Activated T-helper 17 cell treated with anti-CD3 and anti-CD28 coated beads, Interleukin-2, amount 50 U/mL, for 72 hours (primary cell): Measurements from ENCODE around the gene HCN3. TPM values are rescaled to one million over a fixed set of nuclear protein-coding genes. Genes with fewer than 3 reads are reported as not detected.

ENCODE experiments used
- ATAC-seq: fragments of 150-1000 bp; cut with Tn5 transposase; replicated peaks from 2 replicates; pipeline ENCODE4 v1.10.0; 2021; ENCODE audit warnings: mild to moderate bottlenecking, moderate library complexity
- H3K27ac Mint-ChIP-seq: one replicate; pipeline ENCODE4 v1.8.0; 2022; ENCODE audit warnings: mixed read lengths
- H3K27me3 Mint-ChIP-seq: one replicate; pipeline ENCODE4 v1.8.0; 2022; ENCODE audit warnings: mixed read lengths
- H3K36me3 Mint-ChIP-seq: one replicate; pipeline ENCODE4 v1.8.0; 2022; ENCODE audit warnings: low read depth, mild to moderate bottlenecking, mixed read lengths
- H3K4me1 Mint-ChIP-seq: one replicate; pipeline ENCODE4 v1.8.0; 2022; ENCODE audit warnings: mixed read lengths
- H3K4me3 Mint-ChIP-seq: one replicate; pipeline ENCODE4 v1.8.0; 2022; ENCODE audit warnings: mild to moderate bottlenecking, mixed read lengths
- H3K9me3 Mint-ChIP-seq: one replicate; pipeline ENCODE4 v1.8.0; 2022; ENCODE audit warnings: mixed read lengths
- total RNA-seq, 2 donors: library from RNA; stranded (reverse); gene quantifications; one replicate each; pipeline ENCODE4 v1.2.3, GENCODE V29; 2022

HCN3 gene
- total RNA-seq, 2 donors from 2014 or later, result 4.1 to 6.0 TPM

- Mint-ChIP-seq H3K36me3 (peaks cover 99% of the 10 kb centered on the region), H3K27ac (peak within 1 kb of the TSS; percentile 95), H3K4me1 (peaks cover 19% of the 10 kb centered on the region), H3K4me3 (peak within 1 kb of the TSS; percentile 96), H3K9me3 (no peaks in the 10 kb centered on the region), H3K27me3 (no peaks in the 10 kb centered on the region)
- ATAC-seq, result peak; percentile 97
These were observed 15.2 kb upstream of the HCN3 start, which contains the start of gene SCAMP3 for GRCh38 chr1:155261852-155262673. Gene SCAMP3 (minus strand): TSS chr1:155262360. CDS start chr1:155262151, 209 bp downstream.

- peaks cover 99% of the 10 kb centered on the region for H3K36me3 Mint-ChIP-seq
- no peak for ATAC-seq
- peaks cover 18% of the 10 kb centered on the region for H3K4me1 Mint-ChIP-seq
- no peaks in the 10 kb centered on the region for H3K9me3 Mint-ChIP-seq
- no peaks in the 10 kb centered on the region for H3K27me3 Mint-ChIP-seq
- peak overlapping the region; percentile 95 for H3K27ac Mint-ChIP-seq
- H3K4me3 Mint-ChIP-seq, result peak overlapping the region; percentile 96
These were observed 14.2 kb upstream of the HCN3 start for GRCh38 chr1:155263067-155263466.

- no peaks in the 10 kb centered on the region for H3K9me3 Mint-ChIP-seq
- no peaks in the 10 kb centered on the region for H3K27me3 Mint-ChIP-seq
- no peak overlapping the region for H3K4me3 Mint-ChIP-seq
- H3K27ac Mint-ChIP-seq, result peak overlapping the region; percentile 13
- no peak for ATAC-seq
- peaks cover 100% of the 10 kb centered on the region for H3K36me3 Mint-ChIP-seq
- H3K4me1 Mint-ChIP-seq, result peaks cover 7% of the 10 kb centered on the region
These were observed 10.7 kb upstream of the HCN3 start for GRCh38 chr1:155266553-155266952.

- Mint-ChIP-seq H3K36me3 (peaks cover 100% of the 10 kb centered on the region), H3K27me3 (no peaks in the 10 kb centered on the region), H3K9me3 (no peaks in the 10 kb centered on the region), H3K27ac (peak overlapping the region; percentile 12), H3K4me1 (peaks cover 11% of the 10 kb centered on the region), H3K4me3 (no peak overlapping the region)
- ATAC-seq, result no peak
These were observed 9.9 kb upstream of the HCN3 start for GRCh38 chr1:155267373-155267772.

GRCh38 chr1:155268630-155269029 lies 8.6 kb upstream of the HCN3 start:
- no peaks in the 10 kb centered on the region for H3K9me3 Mint-ChIP-seq
- H3K27ac Mint-ChIP-seq, result no peak overlapping the region
- no peak for ATAC-seq

GRCh38 chr1:155269381-155269780 lies 7.9 kb upstream of the HCN3 start:
- Mint-ChIP-seq H3K27me3 (no peaks in the 10 kb centered on the region), H3K36me3 (peaks cover 93% of the 10 kb centered on the region), H3K4me3 (no peak overlapping the region), H3K27ac (no peak overlapping the region), H3K4me1 (peaks cover 14% of the 10 kb centered on the region), H3K9me3 (no peaks in the 10 kb centered on the region)
- ATAC-seq, result no peak

More at GRCh38 chr1:155268630-155269029, 8.6 kb upstream of the HCN3 start:
- Mint-ChIP-seq H3K4me1 (peaks cover 14% of the 10 kb centered on the region), H3K27me3 (no peaks in the 10 kb centered on the region), H3K36me3 (peaks cover 100% of the 10 kb centered on the region), H3K4me3 (no peak overlapping the region)

GRCh38 chr1:155272466-155273342 lies 4.6 kb upstream of the HCN3 start:
- Mint-ChIP-seq H3K9me3 (no peaks in the 10 kb centered on the region), H3K27ac (peak overlapping the region; percentile 88), H3K36me3 (peaks cover 60% of the 10 kb centered on the region), H3K27me3 (no peaks in the 10 kb centered on the region), H3K4me3 (peak overlapping the region; percentile 91), H3K4me1 (peaks cover 20% of the 10 kb centered on the region)
- peak; percentile 54 for ATAC-seq

GRCh38 chr1:155273343-155274245 lies 3.7 kb upstream of the HCN3 start, which contains the start of gene CLK2:
Gene CLK2 (minus strand): TSS chr1:155273504. CDS start chr1:155270977, 2,527 bp downstream.
- Mint-ChIP-seq H3K27me3 (no peaks in the 10 kb centered on the region), H3K4me1 (peaks cover 22% of the 10 kb centered on the region), H3K36me3 (peaks cover 51% of the 10 kb centered on the region), H3K4me3 (peak within 1 kb of the TSS; percentile 91), H3K9me3 (no peaks in the 10 kb centered on the region), H3K27ac (peak within 1 kb of the TSS; percentile 88)
- peak; percentile 91 for ATAC-seq

- no peak overlapping the region for H3K27ac Mint-ChIP-seq
- H3K9me3 Mint-ChIP-seq, result no peaks in the 10 kb centered on the region
- no peaks in the 10 kb centered on the region for H3K27me3 Mint-ChIP-seq
- peak; percentile 12 for ATAC-seq
- peaks cover 6% of the 10 kb centered on the region for H3K36me3 Mint-ChIP-seq
- peaks cover 21% of the 10 kb centered on the region for H3K4me1 Mint-ChIP-seq
- peak overlapping the region; percentile 75 for H3K4me3 Mint-ChIP-seq
These were observed 832 bp downstream of the HCN3 start for GRCh38 chr1:155277902-155278688.

- Mint-ChIP-seq H3K27me3 (no peaks in the 10 kb centered on the region), H3K4me1 (peaks cover 21% of the 10 kb centered on the region), H3K27ac (no peak overlapping the region), H3K9me3 (no peaks in the 10 kb centered on the region), H3K36me3 (no peaks in the 10 kb centered on the region), H3K4me3 (peak overlapping the region; percentile 75)
- ATAC-seq, result no peak
These were observed 1.5 kb downstream of the HCN3 start for GRCh38 chr1:155278689-155279160.

GRCh38 chr1:155279268-155279667 lies 2.0 kb downstream of the HCN3 start:
- Mint-ChIP-seq H3K36me3 (no peaks in the 10 kb centered on the region), H3K9me3 (no peaks in the 10 kb centered on the region), H3K4me3 (peak overlapping the region; percentile 75), H3K4me1 (peaks cover 21% of the 10 kb centered on the region), H3K27me3 (no peaks in the 10 kb centered on the region), H3K27ac (no peak overlapping the region)
- ATAC-seq, result no peak

GRCh38 chr1:155282488-155283091 lies 5.3 kb downstream of the HCN3 start:
- Mint-ChIP-seq H3K27me3 (no peaks in the 10 kb centered on the region), H3K36me3 (no peaks in the 10 kb centered on the region), H3K4me3 (no peak overlapping the region), H3K4me1 (peaks cover 11% of the 10 kb centered on the region), H3K9me3 (no peaks in the 10 kb centered on the region), H3K27ac (no peak overlapping the region)
- ATAC-seq, result no peak

- H3K4me3 Mint-ChIP-seq, result no peak overlapping the region
- no peaks in the 10 kb centered on the region for H3K9me3 Mint-ChIP-seq
- H3K27me3 Mint-ChIP-seq, result no peaks in the 10 kb centered on the region
- no peak overlapping the region for H3K27ac Mint-ChIP-seq
- ATAC-seq, result no peak
- peaks cover 2% of the 10 kb centered on the region for H3K4me1 Mint-ChIP-seq
- H3K36me3 Mint-ChIP-seq, result no peaks in the 10 kb centered on the region
These were observed 7.2 kb downstream of the HCN3 start for GRCh38 chr1:155284476-155284875.
